Tibial nerve (tissue), 4 donors: ENCODE measurements around the gene GNL3. TPM values are rescaled to one million over a fixed set of nuclear protein-coding genes. Genes with fewer than 3 reads are reported as not detected.
"Not testable (repeated sequence)": the region's sequence is repeated elsewhere in the genome, so short reads cannot be mapped to it uniquely, and the experiment has no call there.

ENCODE experiments used
- DNase-seq, 2 donors: peaks; one replicate each; pipeline ENCODE4 v3.0.0-alpha.2; 2019; ENCODE audit warnings: low spot score in 2 of 2
- H3K27ac ChIP-seq, 4 donors: fragments of 200-600 bp; sonication (generic) in 3 of 4; one replicate each; pipeline ENCODE4 v1.5.1; 2017 to 2019; ENCODE audit warnings: mild to moderate bottlenecking in 1 of 4
- H3K27me3 ChIP-seq, 2 donors: fragments of 200-600 bp; sonication (generic) in 1 of 2; one replicate each; pipeline versions ENCODE4 v1.5.1 to v1.6.0; 2017 to 2019
- H3K36me3 ChIP-seq, 3 donors: fragments of 200-600 bp; sonication (generic); one replicate each; pipeline ENCODE4 v1.5.1; 2018 to 2019
- H3K4me1 ChIP-seq, 4 donors: fragments of 200-600 bp; sonication (generic) in 3 of 4; one replicate each; pipeline ENCODE4 v1.5.1; 2017 to 2019
- H3K4me3 ChIP-seq, 4 donors: fragments of 200-600 bp; sonication (generic) in 3 of 4; one replicate each; pipeline ENCODE4 v1.5.1; 2017 to 2019; ENCODE audit warnings: mild to moderate bottlenecking in 1 of 4, moderate library complexity in 1 of 4
- H3K9me3 ChIP-seq, 4 donors: fragments of 200-600 bp; sonication (generic) in 3 of 4; one replicate each; pipeline ENCODE4 v1.5.1; 2017 to 2019
- CTCF ChIP-seq, 5 experiments: fragments of 200-600 bp in 3 of 5; fragments of 450-650 bp in 2 of 5; sonication (generic) in 3 of 5; IDR thresholded peaks; one replicate each; pipeline ENCODE4 v1.5.1; 2016 to 2019; ENCODE audit warnings: antibody characterized with exemption in 5 of 5, mild to moderate bottlenecking in 3 of 5, moderate library complexity in 2 of 5
- EP300 ChIP-seq, 2 donors: sonication (generic); formaldehyde crosslinking; IDR thresholded peaks; one replicate each; pipeline ENCODE4 v1.6.1; 2017; ENCODE audit warnings: antibody characterized with exemption in 2 of 2, mild to moderate bottlenecking in 1 of 2
- POLR2A ChIP-seq, 2 donors: fragments of 450-650 bp; IDR thresholded peaks; one replicate each; pipeline ENCODE4 v1.6.1; 2017; ENCODE audit warnings: antibody characterized with exemption in 2 of 2, mild to moderate bottlenecking in 2 of 2, moderate library complexity in 2 of 2
- WGBS, 2 donors: methylation state at CpG; one replicate each; pipeline ENCODE4 v1.1.5; 2018; 5-methylcytosine and 5-hydroxymethylcytosine counted together
- total RNA-seq, 4 donors: library from RNA; depleted of rRNA; stranded (reverse); fragments of >200 nt; gene quantifications; one replicate each; pipeline ENCODE4 v1.1.0, GENCODE V29; 2016

Gene GNL3
- total RNA-seq, 4 donors from 2014 or later: 44.8 to 57.5 (median 52.6) TPM

- peaks cover 0 to 17% (median 3%) of the 10 kb centered on the region in 4 donors for H3K9me3 ChIP-seq
- TF ChIP-seq POLR2A (IDR thresholded peaks at IDR 0.05) (no peak), EP300 (IDR thresholded peaks at IDR 0.05) (no peak), CTCF (IDR thresholded peaks at IDR 0.05) (no peak)
- no peak overlapping the region for H3K27ac ChIP-seq
- H3K36me3 ChIP-seq: peaks cover 0 to 74% (median 0%) of the 10 kb centered on the region in 3 donors
- H3K27me3 ChIP-seq: no peaks in the 10 kb centered on the region
- no peaks in the 10 kb centered on the region for H3K4me1 ChIP-seq
- no peak for DNase-seq
- WGBS, 2 donors: 93% methylated on average over 5 of the region's 5 CpGs
- H3K4me3 ChIP-seq: no peak overlapping the region
Observed at GRCh38 chr3:52723935-52724334, 38.1 kb downstream of the GNL3 start.

- DNase-seq: no peak
- peaks cover 0 to 74% (median 0%) of the 10 kb centered on the region in 3 donors for H3K36me3 ChIP-seq
- WGBS, 2 donors: 90 to 97% methylated on average over 1 of the region's 1 CpG
- no peak overlapping the region for H3K4me3 ChIP-seq
- TF ChIP-seq POLR2A (IDR thresholded peaks at IDR 0.05): no peak
- no peak for TF ChIP-seq EP300 (IDR thresholded peaks at IDR 0.05)
- no peak for TF ChIP-seq CTCF (IDR thresholded peaks at IDR 0.05)
- H3K9me3 ChIP-seq: peaks cover 0 to 14% (median 2%) of the 10 kb centered on the region in 4 donors
- no peaks in the 10 kb centered on the region for H3K27me3 ChIP-seq
- no peak overlapping the region for H3K27ac ChIP-seq
- no peaks in the 10 kb centered on the region for H3K4me1 ChIP-seq
Observed at GRCh38 chr3:52724511-52724910, 38.7 kb downstream of the GNL3 start.

GRCh38 chr3:52728753-52729152 is 42.9 kb downstream of the GNL3 start:
- WGBS, 2 donors: 81 to 92% methylated on average over 3 of the region's 3 CpGs
- not testable (repeated sequence) for H3K27me3 ChIP-seq, H3K4me3 ChIP-seq, DNase-seq, H3K9me3 ChIP-seq, H3K27ac ChIP-seq, H3K4me1 ChIP-seq
- H3K36me3 ChIP-seq: peaks cover 4 to 76% (median 7%) of the 10 kb centered on the region in 3 donors

GRCh38 chr3:52730681-52731080 is 44.8 kb downstream of the GNL3 start:
- H3K27me3 ChIP-seq: no peaks in the 10 kb centered on the region

GRCh38 chr3:52731590-52731989 is 45.8 kb downstream of the GNL3 start:
- Histone ChIP-seq H3K4me3 (no peak overlapping the region), H3K4me1 (no peaks in the 10 kb centered on the region), H3K9me3 (peaks cover 0 to 5% (median 0%) of the 10 kb centered on the region in 4 donors), H3K36me3 (peaks cover 6 to 93% (median 7%) of the 10 kb centered on the region in 3 donors), H3K27ac (no peak overlapping the region), H3K27me3 (no peaks in the 10 kb centered on the region)
- DNase-seq: no peak
- TF ChIP-seq CTCF (IDR thresholded peaks at IDR 0.05): no peak
- TF ChIP-seq POLR2A (IDR thresholded peaks at IDR 0.05): no peak
- TF ChIP-seq EP300 (IDR thresholded peaks at IDR 0.05): no peak
- 80 to 86% methylated on average over 14 of the region's 14 CpGs for WGBS, 2 donors

More at GRCh38 chr3:52730681-52731080, 44.8 kb downstream of the GNL3 start:
- Histone ChIP-seq H3K27ac (no peak overlapping the region), H3K4me3 (no peak overlapping the region), H3K4me1 (no peaks in the 10 kb centered on the region), H3K36me3 (peaks cover 6 to 90% (median 7%) of the 10 kb centered on the region in 3 donors), H3K9me3 (peaks cover 0 to 5% (median 0%) of the 10 kb centered on the region in 4 donors)
- TF ChIP-seq EP300 (IDR thresholded peaks at IDR 0.05) (no peak), CTCF (IDR thresholded peaks at IDR 0.05) (no peak), POLR2A (IDR thresholded peaks at IDR 0.05) (no peak)
- DNase-seq: no peak
